Measurements from ENCODE around the gene HIRIP3.

- TF ChIP-seq CTCF (IDR thresholded peaks at IDR 0.05; ENCODE audit: extremely low read depth in 1 of 2, insufficient read depth in 1 of 2, low read depth in 1 of 2, low read length in 2 of 2) (no peak), MAX (IDR thresholded peaks at IDR 0.05; ENCODE audit: insufficient read depth, insufficient read length) (no peak), POLR2A (IDR thresholded peaks at IDR 0.05; ENCODE audit: low read depth, low read length) (no peak), EZH2 (IDR thresholded peaks at IDR 0.05; ENCODE audit: borderline replicate concordance, low read depth, low read length, severe bottlenecking) (no peak), FOS (IDR thresholded peaks at IDR 0.05; ENCODE audit: borderline replicate concordance, insufficient read depth, low read length) (no peak), MYC (IDR thresholded peaks at IDR 0.05; ENCODE audit: low read depth, low read length) (no peak), POLR2AphosphoS5 (IDR thresholded peaks at IDR 0.05; ENCODE audit: insufficient read depth, low read depth, low read length) (no peak), GATA2 (IDR thresholded peaks at IDR 0.05; ENCODE audit: insufficient read depth, insufficient read length, low read depth, low read length) (no peak)
Measured at GRCh38 chr16:29999605-30000004, 4.2 kb upstream of the HIRIP3 start.
